Stomach (tissue), 4 donors: Measurements from ENCODE around the gene CARMIL3.

ENCODE experiments used
- EP300 ChIP-seq: sonication (generic); formaldehyde crosslinking; IDR thresholded peaks from one replicate; pipeline ENCODE4 v1.6.1; 2017; ENCODE audit warnings: antibody characterized with exemption
- POLR2AphosphoS5 ChIP-seq, 3 donors: sonication (generic); formaldehyde crosslinking; IDR thresholded peaks; one replicate each; pipeline ENCODE4 v1.6.1; 2016; ENCODE audit warnings: antibody characterized with exemption in 3 of 3
- TF ChIP-seq, protein P1 (sequence below), 7 experiments: fragments of 450-650 bp in 4 of 7; fragments of 200-600 bp in 3 of 7; sonication (generic) in 3 of 7; IDR thresholded peaks; one replicate each; pipeline ENCODE4 v1.5.1; 2016 to 2019; ENCODE audit warnings: antibody characterized with exemption in 7 of 7, control low read depth in 2 of 7, mild to moderate bottlenecking in 1 of 7

DNA sequence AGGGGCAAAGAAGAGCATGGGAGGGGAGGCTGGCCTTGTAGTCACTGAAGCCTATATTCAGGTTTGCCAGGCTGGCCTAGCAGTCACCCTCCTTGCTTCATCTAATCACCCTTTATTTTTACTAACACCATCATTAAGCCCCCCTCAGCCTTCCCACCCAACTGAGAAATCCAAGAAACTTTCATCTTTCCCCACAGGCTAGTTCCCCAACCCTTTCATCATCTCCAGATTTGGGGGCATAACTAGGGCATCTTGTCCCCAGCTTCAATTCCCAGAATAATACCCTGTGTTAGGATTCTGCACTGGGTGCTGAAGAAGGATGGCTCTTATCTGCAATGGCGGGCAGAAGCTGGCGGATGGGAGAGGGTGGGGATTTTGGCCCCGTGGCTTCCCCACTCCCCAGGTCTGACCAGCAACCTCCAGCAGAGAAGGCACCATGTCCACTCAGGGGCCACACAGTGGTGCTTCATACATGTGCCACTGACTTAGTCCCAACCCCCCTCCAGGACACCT is 49.2 kb downstream of the CARMIL3 start:
- TF ChIP-seq, protein P1, sequence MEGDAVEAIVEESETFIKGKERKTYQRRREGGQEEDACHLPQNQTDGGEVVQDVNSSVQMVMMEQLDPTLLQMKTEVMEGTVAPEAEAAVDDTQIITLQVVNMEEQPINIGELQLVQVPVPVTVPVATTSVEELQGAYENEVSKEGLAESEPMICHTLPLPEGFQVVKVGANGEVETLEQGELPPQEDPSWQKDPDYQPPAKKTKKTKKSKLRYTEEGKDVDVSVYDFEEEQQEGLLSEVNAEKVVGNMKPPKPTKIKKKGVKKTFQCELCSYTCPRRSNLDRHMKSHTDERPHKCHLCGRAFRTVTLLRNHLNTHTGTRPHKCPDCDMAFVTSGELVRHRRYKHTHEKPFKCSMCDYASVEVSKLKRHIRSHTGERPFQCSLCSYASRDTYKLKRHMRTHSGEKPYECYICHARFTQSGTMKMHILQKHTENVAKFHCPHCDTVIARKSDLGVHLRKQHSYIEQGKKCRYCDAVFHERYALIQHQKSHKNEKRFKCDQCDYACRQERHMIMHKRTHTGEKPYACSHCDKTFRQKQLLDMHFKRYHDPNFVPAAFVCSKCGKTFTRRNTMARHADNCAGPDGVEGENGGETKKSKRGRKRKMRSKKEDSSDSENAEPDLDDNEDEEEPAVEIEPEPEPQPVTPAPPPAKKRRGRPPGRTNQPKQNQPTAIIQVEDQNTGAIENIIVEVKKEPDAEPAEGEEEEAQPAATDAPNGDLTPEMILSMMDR (IDR thresholded peaks at IDR 0.05): no peak
- no peak for TF ChIP-seq POLR2AphosphoS5 (IDR thresholded peaks at IDR 0.05)
- no peak for TF ChIP-seq EP300
